KOPT-K1 (cell line): ENCODE results near the gene TTC16.

Experiments
- H3K27ac ChIP-seq: fragments of 200-600 bp; sonication (generic); 2 replicates; pipeline ENCODE4 v1.5.1; 2016; ENCODE audit warnings: antibody characterized with exemption, mild to moderate bottlenecking, low read depth, low read length; ENCODE audit not compliant: poor library complexity, severe bottlenecking
- H3K36me3 ChIP-seq: fragments of 200-600 bp; sonication (generic); 2 replicates; pipeline ENCODE4 v1.5.1; 2017; ENCODE audit warnings: antibody characterized with exemption, mild to moderate bottlenecking, low read length, moderate library complexity; ENCODE audit not compliant: insufficient read depth
- H3K9me3 ChIP-seq: fragments of 200-600 bp; sonication (generic); 2 replicates; pipeline ENCODE4 v1.5.1; 2017; ENCODE audit warnings: antibody characterized with exemption, low read length, mild to moderate bottlenecking; ENCODE audit not compliant: insufficient read depth, poor library complexity, severe bottlenecking

The TTC16 gene, protein sequence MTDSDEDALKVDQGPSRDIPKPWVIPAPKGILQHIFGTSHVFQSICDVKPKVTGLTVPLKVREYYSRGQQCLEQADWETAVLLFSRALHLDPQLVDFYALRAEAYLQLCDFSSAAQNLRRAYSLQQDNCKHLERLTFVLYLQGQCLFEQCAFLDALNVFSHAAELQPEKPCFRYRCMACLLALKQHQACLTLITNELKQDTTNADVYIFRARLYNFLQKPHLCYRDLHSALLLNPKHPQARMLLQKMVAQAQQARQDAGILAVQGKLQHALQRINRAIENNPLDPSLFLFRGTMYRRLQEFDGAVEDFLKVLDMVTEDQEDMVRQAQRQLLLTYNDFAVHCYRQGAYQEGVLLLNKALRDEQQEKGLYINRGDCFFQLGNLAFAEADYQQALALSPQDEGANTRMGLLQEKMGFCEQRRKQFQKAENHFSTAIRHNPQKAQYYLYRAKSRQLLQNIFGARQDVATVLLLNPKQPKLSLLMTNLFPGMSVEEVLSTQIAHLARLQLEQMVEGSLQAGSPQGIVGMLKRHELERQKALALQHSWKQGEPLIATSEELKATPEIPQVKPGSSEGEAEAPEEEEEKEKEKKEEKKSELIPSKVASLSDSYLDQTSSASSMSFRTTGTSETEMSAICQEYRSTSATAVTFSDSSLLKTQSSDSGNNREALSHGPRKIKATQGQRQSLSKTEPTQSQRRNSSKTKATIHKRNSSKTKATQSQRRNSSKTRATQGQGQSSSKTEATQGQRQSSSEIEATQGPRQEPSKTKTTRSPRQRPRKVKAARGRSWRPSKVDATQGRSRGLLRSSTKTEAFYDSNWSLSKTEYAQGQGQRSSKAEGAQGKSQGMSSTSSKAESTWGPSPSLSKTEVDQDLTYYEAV

GRCh38 chr9:127715470-127716337 is at the start of gene TTC16, which contains the start of gene PTRH1:
TTC16 (plus strand) TSS chr9:127716079; CDS start chr9:127716146, 67 bp downstream.
PTRH1 (minus strand) TSS chr9:127715663; CDS start chr9:127715639, 24 bp downstream.
- H3K27ac ChIP-seq = peak within 1 kb of the TSS; percentile 39
- no peaks in the 10 kb centered on the region for H3K9me3 ChIP-seq

GRCh38 chr9:127667127-127667844 is 48.6 kb upstream of the TTC16 start:
- Histone ChIP-seq H3K9me3 (no peaks in the 10 kb centered on the region), H3K36me3 (no peaks in the 10 kb centered on the region; the same call in 1 of the 2 replicates), H3K27ac (no peak overlapping the region)

More at GRCh38 chr9:127715470-127716337, at the start of gene TTC16, which contains the start of gene PTRH1:
- H3K36me3 ChIP-seq = no peaks in the 10 kb centered on the region

DNA sequence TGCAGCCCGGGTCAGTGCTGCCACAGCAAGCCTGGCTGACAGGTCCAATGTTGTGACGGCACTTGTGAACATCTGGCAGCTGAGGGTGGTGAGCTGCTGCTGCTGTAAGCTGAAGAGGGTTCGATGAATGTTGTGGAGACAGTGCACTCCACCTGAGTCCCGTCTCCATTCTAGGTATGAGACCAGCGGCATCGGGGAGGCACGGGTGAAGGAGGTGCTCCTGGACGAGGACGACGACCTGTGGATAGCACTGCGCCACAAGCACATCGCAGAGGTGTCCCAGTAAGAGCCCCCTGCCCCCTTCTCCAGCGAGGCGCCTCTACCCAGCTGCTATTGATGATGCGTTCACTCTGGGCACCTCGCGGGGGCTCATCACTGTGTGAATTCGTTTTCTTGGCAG is 48.0 kb upstream of the TTC16 start:
- no peaks in the 10 kb centered on the region; the same call in 1 of the 2 replicates for H3K36me3 ChIP-seq
- no peak overlapping the region for H3K27ac ChIP-seq
- no peaks in the 10 kb centered on the region for H3K9me3 ChIP-seq

GRCh38 chr9:127673234-127673633 is 42.6 kb upstream of the TTC16 start:
- no peaks in the 10 kb centered on the region; the same call in 1 of the 2 replicates for H3K36me3 ChIP-seq
- H3K9me3 ChIP-seq = no peaks in the 10 kb centered on the region
- no peak overlapping the region for H3K27ac ChIP-seq

- H3K36me3 ChIP-seq = no peaks in the 10 kb centered on the region; the same call in 1 of the 2 replicates
- no peaks in the 10 kb centered on the region for H3K9me3 ChIP-seq
- no peak overlapping the region for H3K27ac ChIP-seq
Measured at GRCh38 chr9:127676638-127677037, 39.2 kb upstream of the TTC16 start.

GRCh38 chr9:127679506-127679905 is 36.4 kb upstream of the TTC16 start:
- Histone ChIP-seq H3K9me3 (no peaks in the 10 kb centered on the region), H3K27ac (no peak overlapping the region), H3K36me3 (no peaks in the 10 kb centered on the region)

DNA sequence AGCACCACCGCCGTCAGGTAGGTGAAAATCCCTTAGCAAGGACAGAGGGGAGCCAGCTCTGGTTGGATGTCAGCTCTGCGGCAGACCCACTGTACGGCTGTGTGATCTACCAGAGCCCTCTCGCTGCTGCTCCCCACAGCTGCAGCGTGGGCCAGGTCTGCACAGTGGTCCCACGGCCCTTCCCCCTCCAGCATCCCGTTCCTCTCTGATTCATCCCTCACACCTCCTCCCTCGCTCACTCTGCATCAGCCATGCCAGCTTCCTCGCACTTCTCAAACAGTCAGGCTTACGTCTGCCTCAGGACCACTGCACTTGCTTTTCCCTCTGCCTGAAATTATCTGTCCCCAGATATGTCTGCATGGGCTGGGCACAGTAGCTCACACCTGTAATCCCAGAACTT is 35.7 kb upstream of the TTC16 start:
- Histone ChIP-seq H3K9me3 (no peaks in the 10 kb centered on the region), H3K36me3 (no peaks in the 10 kb centered on the region), H3K27ac (no peak overlapping the region)

DNA sequence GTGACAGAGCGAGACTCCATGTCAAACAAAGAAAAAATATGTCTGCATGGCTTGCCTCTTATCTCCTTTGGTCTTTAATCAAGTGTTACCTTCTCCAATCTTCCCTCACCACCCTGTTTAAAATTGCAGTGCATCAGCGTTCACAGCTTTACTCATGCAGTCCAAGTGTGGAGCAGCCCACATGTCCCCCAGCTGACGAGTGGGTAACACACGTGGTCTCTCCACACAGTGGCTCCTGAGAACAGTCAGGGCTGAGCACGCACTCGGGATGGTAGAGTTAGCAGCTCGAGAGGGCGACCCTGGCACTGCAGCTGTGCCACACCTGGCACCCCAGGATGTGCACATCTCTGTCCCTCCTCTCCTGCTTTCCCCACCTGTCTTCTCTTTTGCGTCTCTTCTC is 35.0 kb upstream of the TTC16 start:
- no peaks in the 10 kb centered on the region for H3K9me3 ChIP-seq
- H3K36me3 ChIP-seq = no peaks in the 10 kb centered on the region
- H3K27ac ChIP-seq = no peak overlapping the region

GRCh38 chr9:127682351-127683136 is 33.3 kb upstream of the TTC16 start:
- Histone ChIP-seq H3K36me3 (no peaks in the 10 kb centered on the region), H3K27ac (no peak overlapping the region), H3K9me3 (no peaks in the 10 kb centered on the region)

DNA sequence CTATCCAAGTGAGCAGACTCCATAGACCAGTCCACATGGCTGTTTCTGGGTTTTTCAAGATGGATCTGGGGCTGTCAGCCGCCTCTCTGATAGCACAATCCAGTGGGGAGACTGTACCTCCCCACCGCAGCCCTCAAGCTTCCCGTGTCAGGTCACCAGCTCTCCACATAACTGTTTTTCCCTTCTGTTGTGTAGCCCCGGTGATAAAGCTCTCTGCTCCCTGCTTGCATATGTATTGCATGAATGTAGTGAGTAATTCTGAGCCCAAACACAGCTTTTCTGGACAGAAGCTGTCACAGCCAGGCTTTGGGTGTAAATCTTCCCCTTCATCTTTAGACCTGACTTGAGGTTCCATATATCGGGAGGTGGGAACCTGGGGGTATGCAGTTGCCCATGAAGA is 32.2 kb upstream of the TTC16 start:
- Histone ChIP-seq H3K9me3 (no peaks in the 10 kb centered on the region), H3K36me3 (no peaks in the 10 kb centered on the region), H3K27ac (no peak overlapping the region)

- no peaks in the 10 kb centered on the region for H3K36me3 ChIP-seq
- no peaks in the 10 kb centered on the region for H3K9me3 ChIP-seq
- H3K27ac ChIP-seq = no peak overlapping the region
Measured at GRCh38 chr9:127684576-127684975, 31.3 kb upstream of the TTC16 start.

DNA sequence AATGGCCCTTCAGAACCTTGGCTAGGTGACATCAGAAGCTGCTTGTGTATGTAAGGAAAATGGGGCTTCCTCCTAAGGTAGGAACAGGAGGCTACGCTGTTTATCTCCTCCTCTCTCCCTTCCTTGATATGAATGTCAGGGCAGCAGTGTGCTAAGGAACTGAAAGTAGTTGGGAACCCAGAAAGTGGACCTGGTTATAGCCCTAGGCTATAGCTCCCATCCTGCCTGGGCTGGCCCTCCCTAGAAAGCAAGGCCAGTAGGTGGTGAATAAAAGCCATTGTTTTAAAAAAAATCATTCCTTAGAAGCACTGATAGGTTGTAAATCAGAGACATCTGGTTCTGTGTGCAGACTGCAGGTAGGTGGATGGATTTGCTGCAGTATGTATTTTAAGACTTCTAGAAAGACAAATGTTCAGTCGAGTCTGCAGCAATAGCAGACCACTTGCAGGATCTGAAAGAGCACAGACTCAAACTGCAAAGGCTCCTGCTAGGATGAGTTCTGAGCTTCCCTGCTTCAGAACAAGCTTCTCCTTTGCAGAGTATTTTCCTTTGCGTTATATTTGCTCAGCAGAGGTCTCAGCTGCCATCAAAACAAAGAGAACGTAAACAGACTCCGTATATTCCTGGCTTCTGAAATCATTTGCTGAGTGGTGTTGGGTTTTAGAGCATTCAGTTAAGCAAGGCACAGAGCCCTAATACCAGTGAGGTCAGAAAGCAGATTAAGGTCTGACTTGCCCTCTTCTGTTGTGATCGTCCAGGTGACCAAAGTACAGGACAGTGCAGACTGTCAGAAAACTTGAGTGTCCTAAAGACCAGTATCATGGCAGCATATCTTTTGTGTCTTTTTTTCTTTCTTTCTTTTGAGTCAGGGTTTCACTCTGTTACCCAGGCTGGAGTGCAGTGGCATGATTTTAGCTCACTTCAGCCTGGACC is 29.2 kb upstream of the TTC16 start:
- Histone ChIP-seq H3K27ac (no peak overlapping the region), H3K36me3 (no peaks in the 10 kb centered on the region), H3K9me3 (no peaks in the 10 kb centered on the region)
